OCI-LY1 (cell line): ENCODE results near the gene EPAS1.

Experiments
- H2AFZ ChIP-seq: fragments of 200-600 bp; sonication (generic), shearing (Covaris generic); 2 replicates; pipeline ENCODE4 v1.6.0; 2014; ENCODE audit warnings: antibody characterized with exemption, mild to moderate bottlenecking, low read length
- H3F3A ChIP-seq: fragments of 200-600 bp; sonication (generic), shearing (Covaris generic); 2 replicates; pipeline ENCODE4 v1.6.0; 2014; ENCODE audit warnings: mild to moderate bottlenecking, antibody characterized with exemption, low read length, moderate library complexity; ENCODE audit not compliant: insufficient read depth
- H3K27ac ChIP-seq: fragments of 200-600 bp; sonication (generic); 2 replicates; pipeline ENCODE4 v1.5.1; 2014; ENCODE audit warnings: low read length, mixed run types, mild to moderate bottlenecking, low read depth; ENCODE audit not compliant: poor library complexity, severe bottlenecking
- H3K27me3 ChIP-seq: fragments of 200-600 bp; sonication (generic); 2 replicates; pipeline ENCODE4 v1.6.0; 2014; ENCODE audit warnings: antibody characterized with exemption, mild to moderate bottlenecking, low read length, moderate library complexity; ENCODE audit not compliant: insufficient read depth
- H3K36me3 ChIP-seq: fragments of 200-600 bp; sonication (generic); 2 replicates; pipeline ENCODE4 v1.6.1; 2014; ENCODE audit warnings: mild to moderate bottlenecking, antibody characterized with exemption, low read length, moderate library complexity, mixed read lengths; ENCODE audit not compliant: insufficient read depth
- H3K4me1 ChIP-seq: fragments of 200-600 bp; sonication (generic); 2 replicates; pipeline ENCODE4 v1.5.1; 2014; ENCODE audit warnings: mild to moderate bottlenecking, low read length, moderate library complexity; ENCODE audit not compliant: insufficient read depth, severe bottlenecking
- H3K4me2 ChIP-seq: fragments of 200-600 bp; sonication (generic), shearing (Covaris generic); 2 replicates; pipeline ENCODE4 v1.6.1; 2014; ENCODE audit warnings: low read length
- H3K4me3 ChIP-seq: fragments of 200-600 bp; sonication (generic); 2 replicates; pipeline ENCODE4 v1.5.1; 2014; ENCODE audit warnings: low read length, low read depth, mild to moderate bottlenecking, mixed read lengths; ENCODE audit not compliant: poor library complexity, severe bottlenecking
- H3K79me2 ChIP-seq: fragments of 200-600 bp; shearing (Covaris generic); 2 replicates; pipeline ENCODE4 v1.6.1; 2016; ENCODE audit warnings: mixed run types, low read length, mixed read lengths; ENCODE audit not compliant: insufficient read depth
- H3K9ac ChIP-seq: fragments of 200-600 bp; sonication (generic), shearing (Covaris generic); 2 replicates; pipeline ENCODE4 v1.6.1; 2014; ENCODE audit warnings: mild to moderate bottlenecking, low read length, mixed read lengths
- H3K9me2 ChIP-seq: fragments of 200-600 bp; sonication (generic), shearing (Covaris generic); 2 replicates; pipeline ENCODE4 v1.6.1; 2014; ENCODE audit warnings: low read depth, mild to moderate bottlenecking, low read length, mixed read lengths
- H3K9me3 ChIP-seq: fragments of 200-600 bp; shearing (Covaris generic); 2 replicates; pipeline ENCODE4 v1.6.1; 2014; ENCODE audit warnings: low read length, mixed read lengths
- H4K20me1 ChIP-seq: fragments of 200-600 bp; sonication (generic), shearing (Covaris generic); 2 replicates; pipeline ENCODE4 v1.6.0; 2016; ENCODE audit warnings: mild to moderate bottlenecking, low read length; ENCODE audit not compliant: insufficient read depth
- CTCF ChIP-seq: fragments of 200-600 bp; sonication (generic), shearing (Covaris generic); IDR thresholded peaks from 2 replicates; pipeline ENCODE4 v1.5.1; 2017; ENCODE audit warnings: mild to moderate bottlenecking, antibody characterized with exemption, low read length, moderate library complexity, mixed read lengths
- EZH2 ChIP-seq: fragments of 200-600 bp; sonication (generic), shearing (Covaris generic); IDR thresholded peaks from 2 replicates; pipeline ENCODE4 v1.8.0; 2017; ENCODE audit warnings: borderline replicate concordance, mixed run types, mild to moderate bottlenecking, antibody characterized with exemption, low read length, moderate library complexity, mixed read lengths

The EPAS1 gene

GRCh38 chr2:46368401-46368800, 71.2 kb downstream of the EPAS1 start:
- Histone ChIP-seq H3K36me3 (no peaks in the 10 kb centered on the region), H3K9me2 (no peaks in the 10 kb centered on the region), H3K4me3 (no peak overlapping the region), H4K20me1 (no peaks in the 10 kb centered on the region), H3K27me3 (peaks cover 7% of the 10 kb centered on the region), H3F3A (no peaks in the 10 kb centered on the region), H3K27ac (no peak overlapping the region), H2AFZ (no peak overlapping the region), H3K4me1 (no peaks in the 10 kb centered on the region), H3K9ac (no peak overlapping the region), H3K79me2 (no peaks in the 10 kb centered on the region), H3K4me2 (no peak overlapping the region), H3K9me3 (no peaks in the 10 kb centered on the region)
- no peak for TF ChIP-seq EZH2
- TF ChIP-seq CTCF = no peak

- TF ChIP-seq EZH2 (no peak), CTCF (no peak)
- H3K4me3 ChIP-seq = no peak overlapping the region
- H3K9me3 ChIP-seq = no peaks in the 10 kb centered on the region
Observed at GRCh38 chr2:46369783-46370182, 72.6 kb downstream of the EPAS1 start.

GRCh38 chr2:46371854-46372253, 74.6 kb downstream of the EPAS1 start:
- Histone ChIP-seq H3K27me3 (peaks cover 7% of the 10 kb centered on the region), H2AFZ (no peak overlapping the region), H3K36me3 (no peaks in the 10 kb centered on the region), H3K4me2 (no peak overlapping the region), H4K20me1 (no peaks in the 10 kb centered on the region), H3K27ac (no peak overlapping the region), H3K9me3 (no peaks in the 10 kb centered on the region), H3F3A (no peaks in the 10 kb centered on the region), H3K4me3 (no peak overlapping the region), H3K9ac (no peak overlapping the region), H3K79me2 (no peaks in the 10 kb centered on the region), H3K4me1 (no peaks in the 10 kb centered on the region), H3K9me2 (no peaks in the 10 kb centered on the region)
- TF ChIP-seq CTCF = no peak
- no peak for TF ChIP-seq EZH2

More at GRCh38 chr2:46369783-46370182, 72.6 kb downstream of the EPAS1 start:
- Histone ChIP-seq H3K79me2 (no peaks in the 10 kb centered on the region), H3K4me1 (no peaks in the 10 kb centered on the region), H3K4me2 (no peak overlapping the region), H3K27me3 (peaks cover 7% of the 10 kb centered on the region), H3F3A (no peaks in the 10 kb centered on the region), H3K9ac (no peak overlapping the region), H4K20me1 (no peaks in the 10 kb centered on the region), H2AFZ (no peak overlapping the region), H3K27ac (no peak overlapping the region), H3K9me2 (no peaks in the 10 kb centered on the region), H3K36me3 (no peaks in the 10 kb centered on the region)
